WI38 (cell line): ENCODE measurements around the gene UBXN1.

Source experiments
- H3K4me3 ChIP-seq: 2 replicates; pipeline ENCODE4 v1.5.1; 2011; ENCODE audit warnings: low read depth, mild to moderate bottlenecking, control low read depth, low read length
- TF ChIP-seq, protein P1 (sequence below): IDR thresholded peaks from 2 replicates; pipeline ENCODE4 v1.5.1; 2012; ENCODE audit warnings: low read depth, mild to moderate bottlenecking, control low read depth, low read length

The UBXN1 gene

DNA sequence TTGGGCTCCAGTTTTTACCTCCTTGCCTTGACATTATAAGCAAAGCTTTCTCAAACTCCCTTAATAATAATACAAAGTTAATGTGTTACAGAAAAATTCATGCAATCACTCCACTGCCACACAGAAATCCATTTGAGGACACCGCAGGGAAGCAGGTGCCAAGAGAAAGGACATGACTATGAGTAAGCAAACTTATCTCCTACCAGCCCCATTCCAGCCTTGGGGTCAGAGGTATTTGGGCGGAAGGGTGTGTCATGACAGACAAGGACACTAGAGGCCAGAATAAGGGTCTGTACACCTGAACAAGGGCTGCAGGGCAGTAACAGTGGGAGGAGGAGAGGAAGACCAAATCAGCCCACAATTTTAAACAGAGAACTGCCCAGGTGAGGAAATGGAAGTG, 34.5 kb upstream of the UBXN1 start:
- TF ChIP-seq, protein P1, sequence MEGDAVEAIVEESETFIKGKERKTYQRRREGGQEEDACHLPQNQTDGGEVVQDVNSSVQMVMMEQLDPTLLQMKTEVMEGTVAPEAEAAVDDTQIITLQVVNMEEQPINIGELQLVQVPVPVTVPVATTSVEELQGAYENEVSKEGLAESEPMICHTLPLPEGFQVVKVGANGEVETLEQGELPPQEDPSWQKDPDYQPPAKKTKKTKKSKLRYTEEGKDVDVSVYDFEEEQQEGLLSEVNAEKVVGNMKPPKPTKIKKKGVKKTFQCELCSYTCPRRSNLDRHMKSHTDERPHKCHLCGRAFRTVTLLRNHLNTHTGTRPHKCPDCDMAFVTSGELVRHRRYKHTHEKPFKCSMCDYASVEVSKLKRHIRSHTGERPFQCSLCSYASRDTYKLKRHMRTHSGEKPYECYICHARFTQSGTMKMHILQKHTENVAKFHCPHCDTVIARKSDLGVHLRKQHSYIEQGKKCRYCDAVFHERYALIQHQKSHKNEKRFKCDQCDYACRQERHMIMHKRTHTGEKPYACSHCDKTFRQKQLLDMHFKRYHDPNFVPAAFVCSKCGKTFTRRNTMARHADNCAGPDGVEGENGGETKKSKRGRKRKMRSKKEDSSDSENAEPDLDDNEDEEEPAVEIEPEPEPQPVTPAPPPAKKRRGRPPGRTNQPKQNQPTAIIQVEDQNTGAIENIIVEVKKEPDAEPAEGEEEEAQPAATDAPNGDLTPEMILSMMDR: no peak
- no peak overlapping the region for H3K4me3 ChIP-seq

DNA sequence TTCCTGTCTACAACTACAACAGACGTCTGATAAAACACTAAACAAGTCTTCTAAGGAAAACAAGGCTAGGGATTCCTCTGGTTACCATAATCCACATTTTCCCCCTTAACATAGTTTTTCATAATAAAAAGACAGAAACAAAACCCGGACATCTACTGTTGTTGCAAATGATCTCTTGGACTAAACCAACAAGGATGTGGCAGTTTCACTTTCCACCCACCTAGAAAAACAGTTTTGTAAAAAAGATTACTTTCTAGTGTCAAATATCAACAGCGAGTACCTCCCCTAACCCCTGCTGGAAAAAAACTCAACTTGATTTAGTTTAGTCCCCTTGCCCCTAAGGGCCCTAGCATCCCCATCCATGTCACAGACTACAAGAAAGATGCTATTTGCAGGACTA, 34.0 kb upstream of the UBXN1 start:
- no peak overlapping the region for H3K4me3 ChIP-seq
- TF ChIP-seq, protein P1: no peak

DNA sequence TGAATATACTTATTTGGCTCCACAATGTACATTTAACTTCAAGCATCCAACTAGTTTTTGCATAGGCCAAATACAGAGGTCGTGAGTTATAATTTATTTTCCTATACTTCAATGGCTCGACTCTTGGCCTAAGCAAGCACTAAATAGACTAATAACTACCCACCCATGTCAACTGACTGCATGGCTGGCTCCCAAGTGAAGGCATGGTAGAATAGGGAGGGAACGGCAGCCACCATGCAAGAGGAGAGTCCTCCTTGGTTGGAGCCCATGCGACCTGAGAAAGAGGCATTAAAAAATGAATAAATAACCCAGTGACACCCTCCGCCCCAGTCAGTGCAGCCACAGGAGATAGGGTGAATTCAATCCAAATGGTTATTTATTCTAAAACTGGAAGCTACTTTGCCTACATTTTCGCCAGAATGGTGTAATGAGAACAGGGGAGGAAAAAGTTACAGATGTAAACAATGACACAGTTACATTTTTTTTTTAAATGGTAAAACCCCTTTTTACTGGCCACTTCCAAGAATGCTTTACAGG, 33.5 kb upstream of the UBXN1 start:
- TF ChIP-seq, protein P1: no peak
- no peak overlapping the region for H3K4me3 ChIP-seq

DNA sequence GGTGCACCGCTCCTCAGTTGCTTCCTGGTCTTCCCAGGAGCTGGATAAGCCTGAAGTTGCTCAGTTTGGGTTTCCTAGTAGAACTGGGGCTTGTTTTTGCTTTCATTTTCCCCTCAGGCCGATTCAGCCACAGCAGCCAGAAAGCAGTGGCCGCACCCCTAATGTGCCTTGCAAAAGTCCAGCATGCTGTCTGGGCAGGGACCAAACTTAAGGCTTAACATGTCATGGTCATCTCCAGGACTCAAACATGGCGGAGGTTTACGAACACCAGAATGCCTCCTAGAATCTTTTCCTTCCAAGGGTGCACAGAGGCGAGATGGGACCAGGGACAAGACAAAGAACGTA, 31.1 kb upstream of the UBXN1 start:
- H3K4me3 ChIP-seq: peak overlapping the region; percentile 60

DNA sequence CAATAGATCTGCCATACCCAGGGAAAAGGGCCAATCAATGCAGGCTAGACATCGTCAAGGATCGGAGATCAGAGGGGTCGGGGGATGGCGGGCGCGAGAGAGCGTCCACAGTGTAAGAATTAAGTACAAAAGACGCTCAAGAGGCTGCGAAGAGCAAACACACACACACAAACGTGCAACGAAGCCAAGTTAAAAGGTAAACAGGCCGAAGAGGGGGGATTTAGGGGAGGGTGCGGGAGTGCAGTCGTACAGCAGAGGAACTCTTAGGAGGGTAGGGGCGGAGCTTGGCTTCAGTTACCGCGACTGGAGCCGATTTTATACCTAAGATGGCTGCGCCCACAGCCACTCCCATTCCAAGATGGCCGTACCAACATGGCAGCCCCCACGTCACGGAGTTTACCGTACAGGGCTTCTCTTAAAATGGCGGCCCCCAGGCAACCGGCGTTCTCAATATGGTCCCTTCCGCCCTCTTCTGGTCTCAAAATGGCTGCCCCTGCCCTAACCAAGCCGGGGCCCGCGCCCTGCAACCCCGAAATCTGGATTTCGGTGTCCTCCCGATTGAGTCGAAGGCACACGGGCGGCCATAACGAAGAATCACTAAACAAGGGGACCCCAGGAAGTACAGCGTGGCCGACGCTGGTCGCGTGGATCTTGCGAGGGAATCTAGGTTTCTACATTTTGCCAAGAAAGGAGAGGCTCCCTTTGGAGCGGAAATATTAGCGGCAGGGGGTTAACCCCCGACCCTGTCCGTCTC, 30.6 kb upstream of the UBXN1 start:
- TF ChIP-seq, protein P1: no peak
- H3K4me3 ChIP-seq: peak overlapping the region; percentile 60

More for the DNA sequence above, 31.1 kb upstream of the UBXN1 start:
- TF ChIP-seq, protein P1: no peak

DNA sequence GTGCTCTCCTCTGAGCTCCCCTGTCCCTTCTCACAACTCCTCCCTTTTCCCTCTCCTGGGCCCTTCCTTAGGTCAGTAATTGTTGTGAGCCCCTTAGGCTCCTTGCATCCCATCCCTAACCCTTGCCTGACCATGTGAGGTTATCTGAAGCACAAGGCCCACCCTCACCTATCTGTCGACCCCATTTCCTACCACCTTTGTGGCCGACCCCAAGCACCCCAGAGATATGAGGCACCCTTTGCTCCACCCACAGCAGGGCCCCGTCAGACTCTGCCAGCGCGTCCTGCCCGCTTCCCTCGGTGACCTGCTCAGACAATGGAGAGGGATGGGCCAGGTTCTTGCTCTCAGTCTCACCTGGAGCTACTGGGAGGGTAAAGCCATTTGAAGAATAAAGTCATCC, 29.9 kb upstream of the UBXN1 start:
- H3K4me3 ChIP-seq: peak overlapping the region; percentile 60
- TF ChIP-seq, protein P1: no peak

DNA sequence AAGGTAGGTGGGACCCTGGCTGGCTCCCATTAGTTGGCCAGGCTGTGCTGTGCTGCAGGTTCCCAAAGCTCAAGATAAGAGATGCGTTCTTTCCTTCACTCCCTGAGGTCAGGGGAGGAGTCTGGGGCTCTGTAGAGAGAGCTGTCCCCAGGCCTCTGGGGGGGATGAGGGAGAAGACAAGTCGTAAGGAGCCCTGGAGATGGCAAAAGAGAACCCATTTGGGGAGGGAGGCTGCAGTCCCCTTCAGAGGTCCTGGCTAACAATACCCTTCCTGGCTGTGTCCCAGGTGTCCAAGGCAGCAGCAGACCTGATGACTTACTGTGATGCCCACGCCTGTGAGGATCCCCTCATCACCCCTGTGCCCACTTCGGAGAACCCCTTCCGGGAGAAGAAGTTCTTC, 29.5 kb upstream of the UBXN1 start:
- TF ChIP-seq, protein P1: no peak
- peak overlapping the region; percentile 60; the same call in 1 of the 2 replicates for H3K4me3 ChIP-seq
